ENCODE results near the gene FAM53B.

Gene FAM53B

DNA sequence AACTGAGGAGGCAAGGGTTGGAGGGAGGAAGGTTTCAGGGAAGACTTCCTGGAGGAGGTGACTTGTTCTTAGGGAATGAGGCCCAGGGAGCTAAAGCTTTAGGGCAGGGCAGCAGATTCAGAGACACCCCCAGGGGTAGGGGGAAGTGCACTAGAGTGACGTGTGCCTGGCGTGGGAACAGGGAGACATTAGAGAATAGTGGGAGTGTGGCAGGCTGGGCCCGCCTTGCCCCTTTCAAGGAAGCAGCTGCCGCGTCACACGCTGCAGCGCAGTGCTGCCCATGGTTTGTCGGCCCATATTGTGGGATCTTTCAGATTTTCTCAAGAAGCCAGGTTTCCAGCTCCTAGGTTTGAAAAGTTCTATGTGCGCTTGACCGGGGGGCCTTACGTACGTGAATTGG, 143.2 kb downstream of the FAM53B start:
- H4K91ac ChIP-seq (ENCODE audit: low read depth, low read length): no peak overlapping the region
- H2AFZ ChIP-seq (ENCODE audit: insufficient read depth, low read length, poor library complexity): no peak overlapping the region
- H3K79me1 ChIP-seq (ENCODE audit: low read length): no peaks in the 10 kb centered on the region
- DNase-seq: no peak
- H3K27me3 ChIP-seq (ENCODE audit: insufficient read depth, low read length): no peaks in the 10 kb centered on the region
- H4K8ac ChIP-seq (ENCODE audit: low read depth, low read length): no peak overlapping the region
- H4K12ac ChIP-seq (ENCODE audit: low read depth, low read length): no peak overlapping the region
- H3K9ac ChIP-seq (ENCODE audit: low read length): no peak overlapping the region
- H2BK12ac ChIP-seq (ENCODE audit: low read length): no peak overlapping the region
- H3K4me2 ChIP-seq (ENCODE audit: low read length): no peak overlapping the region
- WGBS (ENCODE audit: extremely low coverage, insufficient coverage, insufficient read length): no CpG with 5 or more reads among the region's 12 CpGs
- no peak overlapping the region for H3K27ac ChIP-seq (ENCODE audit: low read depth, low read length)
- H2AK5ac ChIP-seq (ENCODE audit: low read length): no peak overlapping the region
- no peak overlapping the region for H3K4ac ChIP-seq (ENCODE audit: low read depth, low read length)
- no peak overlapping the region for H2BK5ac ChIP-seq (ENCODE audit: low read depth, low read length, poor library complexity)
- no peak overlapping the region for H3K18ac ChIP-seq (ENCODE audit: low read length)
- no peaks in the 10 kb centered on the region for H3K36me3 ChIP-seq (ENCODE audit: control insufficient read depth in 1 of 2, insufficient read depth in 2 of 2, low read length in 2 of 2)
- H3K9me3 ChIP-seq (ENCODE audit: insufficient read depth, low read depth, low read length): peaks cover 3% of the 10 kb centered on the region
- H3K14ac ChIP-seq (ENCODE audit: low read length): no peak overlapping the region
- H3K79me2 ChIP-seq (ENCODE audit: control insufficient read depth, insufficient read depth, low read length, poor library complexity): no peaks in the 10 kb centered on the region
- no peaks in the 10 kb centered on the region for H3K4me1 ChIP-seq (ENCODE audit: control insufficient read depth in 1 of 2, insufficient read depth in 2 of 2, low read length in 2 of 2)
- H3K4me3 ChIP-seq (ENCODE audit: low read depth, low read length): no peak overlapping the region
- H3K23ac ChIP-seq (ENCODE audit: low read length): no peak overlapping the region
- no peak overlapping the region for H2BK120ac ChIP-seq (ENCODE audit: insufficient read depth, low read length, poor library complexity)

DNA sequence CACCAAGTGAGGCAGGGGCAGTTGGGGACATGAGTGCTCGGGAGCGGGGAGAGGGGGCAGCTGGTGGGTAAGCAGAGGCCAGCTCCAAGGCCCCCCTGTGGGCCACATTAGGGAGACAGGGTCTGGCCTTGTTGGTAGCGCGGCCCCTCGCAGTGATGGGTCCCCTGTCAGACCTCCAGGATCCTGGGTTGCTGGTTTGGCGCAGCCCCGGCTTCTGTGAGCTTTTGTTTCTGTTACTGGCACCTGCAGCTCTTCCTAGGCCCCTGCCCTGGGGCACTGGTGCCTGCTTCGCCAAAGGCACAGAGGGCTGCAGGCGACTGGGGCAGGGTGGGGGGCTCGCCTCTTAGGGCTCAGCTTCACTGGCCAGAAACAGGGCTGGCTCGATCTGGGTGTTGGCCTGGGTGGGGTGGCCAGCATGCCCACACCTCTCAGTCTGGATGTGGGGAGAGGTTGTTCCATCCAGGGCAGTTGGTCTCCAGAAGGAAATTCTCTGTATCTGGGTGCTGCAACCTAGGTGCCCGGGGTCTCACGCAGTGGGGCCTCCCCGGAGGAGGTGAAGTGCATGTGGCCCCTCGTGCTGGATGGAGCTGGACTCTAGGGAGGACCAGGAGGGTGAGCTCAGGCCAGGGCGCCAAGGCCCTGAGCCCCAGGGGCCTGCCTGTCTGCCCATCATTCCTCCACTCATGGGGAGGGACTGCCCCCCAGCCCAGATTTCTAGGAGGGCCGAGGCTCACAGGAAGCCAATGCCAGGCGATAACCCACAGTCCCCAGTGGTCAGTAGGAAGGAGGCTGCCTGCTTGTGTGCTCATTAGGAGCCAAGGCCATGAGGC, 143.9 kb downstream of the FAM53B start:
- Histone ChIP-seq H2AK5ac (ENCODE audit: low read length) (no peak overlapping the region), H2BK120ac (ENCODE audit: insufficient read depth, low read length, poor library complexity) (no peak overlapping the region), H3K27ac (ENCODE audit: low read depth, low read length) (no peak overlapping the region), H3K79me2 (ENCODE audit: control insufficient read depth, insufficient read depth, low read length, poor library complexity) (no peaks in the 10 kb centered on the region), H3K9me3 (ENCODE audit: insufficient read depth, low read depth, low read length) (peaks cover 3% of the 10 kb centered on the region), H3K9ac (ENCODE audit: low read length) (no peak overlapping the region), H3K27me3 (ENCODE audit: insufficient read depth, low read length) (no peaks in the 10 kb centered on the region), H3K79me1 (ENCODE audit: low read length) (no peaks in the 10 kb centered on the region), H4K91ac (ENCODE audit: low read depth, low read length) (no peak overlapping the region), H2AFZ (ENCODE audit: insufficient read depth, low read length, poor library complexity) (no peak overlapping the region), H3K4me2 (ENCODE audit: low read length) (no peak overlapping the region), H3K4me3 (ENCODE audit: low read depth, low read length) (no peak overlapping the region), H2BK12ac (ENCODE audit: low read length) (no peak overlapping the region), H3K4ac (ENCODE audit: low read depth, low read length) (no peak overlapping the region), H3K36me3 (ENCODE audit: control insufficient read depth in 1 of 2, insufficient read depth in 2 of 2, low read length in 2 of 2) (no peaks in the 10 kb centered on the region), H3K18ac (ENCODE audit: low read length) (no peak overlapping the region), H3K23ac (ENCODE audit: low read length) (no peak overlapping the region), H3K4me1 (ENCODE audit: control insufficient read depth in 1 of 2, insufficient read depth in 2 of 2, low read length in 2 of 2) (no peaks in the 10 kb centered on the region), H4K12ac (ENCODE audit: low read depth, low read length) (no peak overlapping the region), H3K14ac (ENCODE audit: low read length) (no peak overlapping the region), H2BK5ac (ENCODE audit: low read depth, low read length, poor library complexity) (no peak overlapping the region), H4K8ac (ENCODE audit: low read depth, low read length) (no peak overlapping the region)
- DNase-seq: no peak
- WGBS (ENCODE audit: extremely low coverage, insufficient coverage, insufficient read length): no CpG with 5 or more reads among the region's 18 CpGs

DNA sequence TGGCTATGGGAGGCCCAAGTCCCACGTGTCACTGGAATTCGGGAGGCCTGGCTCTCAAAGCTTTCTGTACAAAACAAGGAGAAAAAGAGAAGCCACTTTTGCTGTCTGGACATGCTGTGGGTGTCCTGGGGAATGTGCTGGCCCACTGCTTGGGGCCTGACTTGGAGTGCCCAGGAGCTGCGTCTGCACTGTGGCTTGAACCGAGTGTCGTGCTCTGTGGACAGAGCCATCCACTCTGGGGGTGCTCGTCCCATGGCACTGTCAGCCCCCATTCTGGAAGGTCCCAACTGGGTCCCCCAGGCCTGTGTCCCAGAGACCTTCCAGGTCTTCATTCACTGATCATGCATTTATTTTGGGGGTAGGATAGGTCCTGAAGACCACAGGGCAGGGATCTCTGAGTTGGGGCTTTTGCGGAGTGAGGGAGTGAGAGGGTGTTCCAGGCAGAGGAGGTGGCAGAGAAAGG, 144.6 kb downstream of the FAM53B start:
- H4K8ac ChIP-seq (ENCODE audit: low read depth, low read length): no peak overlapping the region
- no peak overlapping the region for H4K12ac ChIP-seq (ENCODE audit: low read depth, low read length)
- H3K4ac ChIP-seq (ENCODE audit: low read depth, low read length): no peak overlapping the region
- no peak overlapping the region for H4K91ac ChIP-seq (ENCODE audit: low read depth, low read length)
- H2BK12ac ChIP-seq (ENCODE audit: low read length): no peak overlapping the region
- DNase-seq: no peak
- no peak overlapping the region for H2BK120ac ChIP-seq (ENCODE audit: insufficient read depth, low read length, poor library complexity)
- H3K36me3 ChIP-seq (ENCODE audit: control insufficient read depth in 1 of 2, insufficient read depth in 2 of 2, low read length in 2 of 2): no peaks in the 10 kb centered on the region
- no peaks in the 10 kb centered on the region for H3K27me3 ChIP-seq (ENCODE audit: insufficient read depth, low read length)
- H3K14ac ChIP-seq (ENCODE audit: low read length): no peak overlapping the region
- no peak overlapping the region for H3K27ac ChIP-seq (ENCODE audit: low read depth, low read length)
- no peak overlapping the region for H3K9ac ChIP-seq (ENCODE audit: low read length)
- no peak overlapping the region for H3K4me2 ChIP-seq (ENCODE audit: low read length)
- H2AK5ac ChIP-seq (ENCODE audit: low read length): no peak overlapping the region
- no peaks in the 10 kb centered on the region for H3K79me1 ChIP-seq (ENCODE audit: low read length)
- no peaks in the 10 kb centered on the region for H3K4me1 ChIP-seq (ENCODE audit: control insufficient read depth in 1 of 2, insufficient read depth in 2 of 2, low read length in 2 of 2)
- H2AFZ ChIP-seq (ENCODE audit: insufficient read depth, low read length, poor library complexity): no peak overlapping the region
- H3K18ac ChIP-seq (ENCODE audit: low read length): no peak overlapping the region
- no peak overlapping the region for H3K23ac ChIP-seq (ENCODE audit: low read length)
- H3K9me3 ChIP-seq (ENCODE audit: insufficient read depth, low read depth, low read length): peaks cover 3% of the 10 kb centered on the region
- no peak overlapping the region for H2BK5ac ChIP-seq (ENCODE audit: low read depth, low read length, poor library complexity)
- no peak overlapping the region for H3K4me3 ChIP-seq (ENCODE audit: low read depth, low read length)
- no CpG with 5 or more reads among the region's 7 CpGs for WGBS (ENCODE audit: extremely low coverage, insufficient coverage, insufficient read length)
- no peaks in the 10 kb centered on the region for H3K79me2 ChIP-seq (ENCODE audit: control insufficient read depth, insufficient read depth, low read length, poor library complexity)

DNA sequence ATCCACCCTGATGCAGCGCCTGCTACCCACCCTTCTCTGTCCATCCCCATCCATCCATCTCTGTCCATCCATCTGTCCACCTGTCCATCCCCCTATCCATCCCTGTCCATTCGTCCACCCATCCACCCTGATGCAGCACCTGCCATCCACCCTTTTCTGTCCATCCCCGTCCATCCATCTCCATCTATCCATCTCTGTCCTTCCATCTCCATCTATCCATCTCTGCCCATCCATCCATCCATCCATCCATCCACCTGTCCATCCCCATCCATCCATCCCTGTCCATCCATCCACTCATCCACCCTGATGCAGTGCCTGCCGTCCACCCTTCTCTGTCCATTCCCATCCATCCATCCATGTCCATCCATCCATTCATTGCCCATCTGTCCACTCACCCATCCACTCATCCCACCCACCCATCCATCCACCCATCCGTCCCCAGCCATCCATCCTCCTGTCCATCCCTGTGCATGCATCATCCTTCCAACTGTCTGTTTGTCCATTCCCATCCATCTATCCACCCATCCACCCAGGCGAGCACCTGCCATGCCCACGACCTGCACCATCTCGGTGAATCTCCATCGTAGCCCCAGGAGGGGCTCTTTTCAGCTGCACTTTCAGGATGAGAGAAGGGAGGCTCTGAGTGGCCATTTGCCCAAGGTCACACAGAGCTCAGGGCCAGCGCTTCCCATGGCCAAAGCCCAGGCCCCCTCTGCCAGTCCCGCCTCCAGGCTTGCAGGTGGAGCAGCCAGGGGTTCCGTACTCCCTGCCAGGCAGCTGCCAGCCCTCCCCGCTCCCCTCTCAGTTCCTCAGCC, 145.2 kb downstream of the FAM53B start:
- no peak overlapping the region for H3K4me2 ChIP-seq (ENCODE audit: low read length)
- H3K4me3 ChIP-seq (ENCODE audit: low read depth, low read length): peak overlapping the region; percentile 32
- no peak overlapping the region for H3K14ac ChIP-seq (ENCODE audit: low read length)
- no peak overlapping the region for H2AFZ ChIP-seq (ENCODE audit: insufficient read depth, low read length, poor library complexity)
- H4K8ac ChIP-seq (ENCODE audit: low read depth, low read length): no peak overlapping the region
- H4K91ac ChIP-seq (ENCODE audit: low read depth, low read length): no peak overlapping the region
- H3K79me1 ChIP-seq (ENCODE audit: low read length): no peaks in the 10 kb centered on the region
- no peak overlapping the region for H2BK5ac ChIP-seq (ENCODE audit: low read depth, low read length, poor library complexity)
- H3K79me2 ChIP-seq (ENCODE audit: control insufficient read depth, insufficient read depth, low read length, poor library complexity): no peaks in the 10 kb centered on the region
- H3K23ac ChIP-seq (ENCODE audit: low read length): no peak overlapping the region
- no peak overlapping the region for H3K9ac ChIP-seq (ENCODE audit: low read length)
- no peak overlapping the region for H2AK5ac ChIP-seq (ENCODE audit: low read length)
- H3K4ac ChIP-seq (ENCODE audit: low read depth, low read length): no peak overlapping the region
- H3K4me1 ChIP-seq (ENCODE audit: control insufficient read depth in 1 of 2, insufficient read depth in 2 of 2, low read length in 2 of 2): no peaks in the 10 kb centered on the region
- DNase-seq: no peak
- H3K27me3 ChIP-seq (ENCODE audit: insufficient read depth, low read length): no peaks in the 10 kb centered on the region
- WGBS (ENCODE audit: extremely low coverage, insufficient coverage, insufficient read length): no CpG with 5 or more reads among the region's 13 CpGs
- H3K18ac ChIP-seq (ENCODE audit: low read length): no peak overlapping the region
- H2BK120ac ChIP-seq (ENCODE audit: insufficient read depth, low read length, poor library complexity): no peak overlapping the region
- no peak overlapping the region for H3K27ac ChIP-seq (ENCODE audit: low read depth, low read length)
- no peak overlapping the region for H2BK12ac ChIP-seq (ENCODE audit: low read length)
- H3K9me3 ChIP-seq (ENCODE audit: insufficient read depth, low read depth, low read length): peaks cover 3% of the 10 kb centered on the region
- H3K36me3 ChIP-seq (ENCODE audit: control insufficient read depth in 1 of 2, insufficient read depth in 2 of 2, low read length in 2 of 2): no peaks in the 10 kb centered on the region
- no peak overlapping the region for H4K12ac ChIP-seq (ENCODE audit: low read depth, low read length)
